HG03135 (cell line): ENCODE results near the gene PLA2G4D.

Experiments
- ATAC-seq: cut with Tn5 transposase; IDR thresholded peaks from one replicate; pipeline ENCODE4 v1.9.1; 2021; ENCODE audit warnings: mild to moderate bottlenecking, moderate library complexity; ENCODE audit not compliant: unreplicated experiment

PLA2G4D gene

GRCh38 chr15:42094512-42094963 is at the start of gene PLA2G4D:
Gene PLA2G4D, minus strand, starts transcription at chr15:42094562. Its CDS starts 103 bp downstream, at chr15:42094459.
- ATAC-seq = no peak

GRCh38 chr15:42143356-42143755 is 49.0 kb upstream of the PLA2G4D start:
- no peak for ATAC-seq

GRCh38 chr15:42141795-42142667 is 47.7 kb upstream of the PLA2G4D start:
- no peak for ATAC-seq

GRCh38 chr15:42141246-42141645 is 46.9 kb upstream of the PLA2G4D start:
- ATAC-seq = no peak

- no peak for ATAC-seq
Measured at GRCh38 chr15:42140383-42141070, 46.2 kb upstream of the PLA2G4D start.

GRCh38 chr15:42139596-42139995 is 45.2 kb upstream of the PLA2G4D start:
- no peak for ATAC-seq

GRCh38 chr15:42138968-42139386 is 44.6 kb upstream of the PLA2G4D start:
- no peak for ATAC-seq

GRCh38 chr15:42138411-42138810 is 44.0 kb upstream of the PLA2G4D start:
- ATAC-seq = no peak

- no peak for ATAC-seq
Measured at GRCh38 chr15:42137461-42138261, 43.3 kb upstream of the PLA2G4D start.

GRCh38 chr15:42136513-42136912 is 42.2 kb upstream of the PLA2G4D start:
- ATAC-seq = no peak

GRCh38 chr15:42135351-42135750 is 41.0 kb upstream of the PLA2G4D start:
- ATAC-seq = no peak

- ATAC-seq = no peak
Measured at GRCh38 chr15:42134617-42135245, 40.4 kb upstream of the PLA2G4D start.

GRCh38 chr15:42133886-42134502 is 39.6 kb upstream of the PLA2G4D start:
- ATAC-seq = no peak

GRCh38 chr15:42133356-42133755 is 39.0 kb upstream of the PLA2G4D start:
- no peak for ATAC-seq

- no peak for ATAC-seq
Measured at GRCh38 chr15:42131826-42132806, 37.8 kb upstream of the PLA2G4D start.

GRCh38 chr15:42131006-42131405 is 36.6 kb upstream of the PLA2G4D start:
- ATAC-seq = no peak

GRCh38 chr15:42130246-42130986 is 36.1 kb upstream of the PLA2G4D start:
- ATAC-seq = no peak

- ATAC-seq = no peak
Measured at GRCh38 chr15:42129364-42129763, 35.0 kb upstream of the PLA2G4D start.
